SH-SY5Y (cell line): ENCODE data around the gene AGAP1.

Experiments
- GATA2 ChIP-seq: IDR thresholded peaks from 2 replicates; pipeline ENCODE4 v1.6.1; 2011; ENCODE audit warnings: mild to moderate bottlenecking, low read depth, low read length
- GATA3 ChIP-seq: IDR thresholded peaks from 2 replicates; pipeline ENCODE4 v1.6.1; 2011; ENCODE audit warnings: low read depth, mild to moderate bottlenecking, low read length, moderate library complexity

Gene AGAP1

GRCh38 chr2:236075802-236076201 lies 582.0 kb downstream of the AGAP1 start:
- no peak for TF ChIP-seq GATA2
- no peak for TF ChIP-seq GATA3

GRCh38 chr2:236078297-236079255 lies 584.7 kb downstream of the AGAP1 start:
- TF ChIP-seq GATA3 (no peak), GATA2 (no peak)

DNA sequence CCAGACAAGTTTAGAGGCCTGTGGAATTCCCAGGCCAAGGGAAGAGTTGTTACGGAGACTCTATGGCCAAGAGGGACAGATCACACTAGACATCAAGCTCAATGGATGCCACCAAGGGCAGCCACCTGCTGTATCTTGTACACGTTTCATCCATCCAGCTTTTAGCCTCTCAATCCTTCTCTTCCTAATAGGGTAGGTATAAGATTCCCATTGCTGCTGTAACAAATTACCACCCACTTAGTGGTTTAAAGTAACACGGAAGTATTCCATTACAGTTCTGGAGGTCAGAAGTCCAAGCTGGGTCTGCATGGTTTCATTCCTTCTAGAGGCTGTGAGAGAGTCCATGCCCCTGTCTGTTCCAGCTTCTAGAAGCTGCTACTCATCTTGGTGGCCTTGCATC lies 586.6 kb downstream of the AGAP1 start:
- no peak for TF ChIP-seq GATA2
- TF ChIP-seq GATA3: no peak

- no peak for TF ChIP-seq GATA3
- no peak for TF ChIP-seq GATA2
Measured at GRCh38 chr2:236081171-236081570, 587.3 kb downstream of the AGAP1 start.

DNA sequence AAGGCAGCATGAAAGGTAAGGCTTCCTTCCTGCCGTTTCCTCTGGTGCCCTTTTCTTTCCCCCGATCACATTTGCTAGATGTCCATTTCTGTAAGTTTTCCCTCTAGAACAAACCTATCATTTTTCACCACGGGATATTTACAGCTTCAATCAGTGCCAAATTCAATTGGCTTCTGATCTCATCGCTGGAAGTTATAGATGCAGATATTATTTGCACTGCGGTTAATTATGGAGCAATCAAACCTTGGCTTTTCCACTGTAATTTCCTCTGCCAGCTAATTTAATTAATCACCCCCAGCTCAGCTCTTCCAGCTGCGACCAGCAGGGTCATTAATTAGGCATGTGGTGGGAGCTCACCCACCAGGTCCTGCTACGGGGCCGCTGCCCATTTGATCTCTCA lies 588.2 kb downstream of the AGAP1 start:
- TF ChIP-seq GATA2 (no peak), GATA3 (no peak)

DNA sequence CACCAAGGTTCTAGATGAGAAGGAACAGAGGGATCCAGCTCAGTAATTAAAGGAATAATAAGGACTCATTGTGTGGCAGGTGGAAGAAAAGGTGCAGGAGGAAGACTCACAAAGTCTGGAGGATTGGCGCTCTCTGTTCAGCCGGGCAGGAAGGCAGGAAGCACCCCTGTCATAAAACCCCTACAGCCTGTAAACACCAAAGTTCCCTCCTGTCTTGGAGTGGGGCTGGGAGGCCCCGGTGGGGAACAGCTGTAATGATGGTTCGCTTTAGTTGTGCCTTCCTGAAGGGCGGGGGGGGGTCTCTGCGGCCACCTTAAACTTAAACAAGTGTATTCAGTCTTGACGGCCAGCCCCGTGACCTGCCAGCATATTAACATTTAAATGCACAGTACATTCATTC lies 590.1 kb downstream of the AGAP1 start:
- TF ChIP-seq GATA2 (no peak), GATA3 (no peak)

GRCh38 chr2:236085211-236085610 lies 591.4 kb downstream of the AGAP1 start:
- TF ChIP-seq GATA2 (no peak), GATA3 (no peak)

- no peak for TF ChIP-seq GATA2
- no peak for TF ChIP-seq GATA3
Measured at GRCh38 chr2:236085647-236086046, 591.8 kb downstream of the AGAP1 start.

GRCh38 chr2:236086403-236086970 lies 592.6 kb downstream of the AGAP1 start:
- TF ChIP-seq GATA3 (no peak), GATA2 (no peak)

GRCh38 chr2:236086971-236087465 lies 593.2 kb downstream of the AGAP1 start:
- TF ChIP-seq GATA3 (no peak), GATA2 (no peak)

DNA sequence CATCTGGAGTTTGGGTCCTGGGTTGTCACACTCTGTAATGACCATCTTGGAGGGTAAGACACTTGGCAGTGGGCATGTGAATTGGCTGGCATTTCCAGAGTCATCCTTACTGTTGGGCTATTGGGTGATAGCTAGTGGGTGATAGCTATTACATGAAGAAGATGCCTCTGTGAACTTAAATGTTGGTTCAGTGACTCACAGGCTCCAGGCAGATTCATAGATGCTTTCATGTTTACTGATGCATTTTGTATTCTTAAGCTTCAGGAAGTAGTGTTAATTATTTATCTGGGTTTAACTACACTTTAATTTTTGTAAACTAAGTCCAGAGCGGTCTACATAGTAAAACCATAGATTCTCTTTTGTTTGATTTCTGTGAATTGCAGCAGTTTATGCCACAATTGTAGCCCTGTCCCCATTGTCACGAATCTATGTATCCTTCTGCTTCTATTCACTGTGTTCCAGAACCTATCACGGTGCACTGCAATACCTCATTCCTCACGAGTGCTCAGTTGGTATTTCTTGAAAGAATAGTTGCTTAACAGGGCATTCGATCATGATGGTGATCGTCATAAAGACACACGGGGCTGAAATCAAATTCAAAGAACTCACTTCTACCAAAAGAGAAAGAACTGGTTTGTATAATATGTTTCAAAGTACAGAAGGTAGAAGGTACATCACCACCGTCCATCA lies 594.7 kb downstream of the AGAP1 start:
- TF ChIP-seq GATA2 (no peak), GATA3 (no peak)

DNA sequence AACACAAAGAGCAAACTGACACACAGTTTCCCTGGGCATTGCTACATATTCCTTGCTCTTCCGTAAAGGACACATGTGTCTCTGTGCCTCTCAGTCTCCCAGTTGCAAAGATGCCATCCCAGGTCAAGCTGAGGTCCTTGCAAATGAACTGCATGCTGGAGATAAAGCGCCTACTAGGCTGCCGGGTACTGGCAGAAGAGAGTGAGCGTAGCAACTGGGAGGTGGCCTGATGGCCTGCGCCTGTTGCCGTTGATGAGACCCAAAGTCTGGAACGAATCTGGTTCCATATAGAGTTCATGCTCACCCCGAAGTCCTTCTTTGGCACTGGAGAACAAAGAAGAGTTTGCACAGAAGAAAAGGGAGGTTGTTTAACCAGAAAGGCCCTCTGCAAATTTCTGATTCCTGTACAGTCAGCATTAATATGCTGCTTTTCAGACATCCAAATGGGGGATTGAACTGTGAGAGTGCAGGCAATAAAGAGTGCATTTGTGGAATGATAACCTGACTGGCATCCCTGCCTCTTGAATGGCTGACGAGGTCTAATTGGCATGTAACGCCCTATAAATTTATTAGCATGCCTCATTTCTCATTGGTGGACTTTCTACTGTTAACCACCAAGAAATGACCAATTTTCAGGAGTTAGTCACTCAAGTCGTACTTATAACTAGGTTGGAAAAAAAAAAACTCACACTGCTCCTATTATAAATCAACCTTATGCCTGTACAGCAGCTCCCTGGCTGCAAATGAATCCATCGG lies 595.6 kb downstream of the AGAP1 start:
- TF ChIP-seq GATA2: no peak
- no peak for TF ChIP-seq GATA3

- TF ChIP-seq GATA3: no peak
- 0 out of 2 replicates have a peak, but pooled peaks have one; percentile 40 for TF ChIP-seq GATA2
Measured at GRCh38 chr2:236090027-236090382, 596.2 kb downstream of the AGAP1 start.

- TF ChIP-seq GATA2 (no peak), GATA3 (no peak)
Measured at GRCh38 chr2:236092714-236093113, 598.9 kb downstream of the AGAP1 start.
